Limb (tissue), 2 donors: ENCODE data around the gene CHST10.
"Not testable (repeated sequence)": the region's sequence is repeated elsewhere in the genome, so short reads cannot be mapped to it uniquely, and the experiment has no call there.

Experiments
- DNase-seq, 2 donors: peaks; one replicate each; pipeline ENCODE4 v3.0.0-alpha.2; 2016; ENCODE audit errors: extremely low spot score in 2 of 2

CHST10 gene

DNA sequence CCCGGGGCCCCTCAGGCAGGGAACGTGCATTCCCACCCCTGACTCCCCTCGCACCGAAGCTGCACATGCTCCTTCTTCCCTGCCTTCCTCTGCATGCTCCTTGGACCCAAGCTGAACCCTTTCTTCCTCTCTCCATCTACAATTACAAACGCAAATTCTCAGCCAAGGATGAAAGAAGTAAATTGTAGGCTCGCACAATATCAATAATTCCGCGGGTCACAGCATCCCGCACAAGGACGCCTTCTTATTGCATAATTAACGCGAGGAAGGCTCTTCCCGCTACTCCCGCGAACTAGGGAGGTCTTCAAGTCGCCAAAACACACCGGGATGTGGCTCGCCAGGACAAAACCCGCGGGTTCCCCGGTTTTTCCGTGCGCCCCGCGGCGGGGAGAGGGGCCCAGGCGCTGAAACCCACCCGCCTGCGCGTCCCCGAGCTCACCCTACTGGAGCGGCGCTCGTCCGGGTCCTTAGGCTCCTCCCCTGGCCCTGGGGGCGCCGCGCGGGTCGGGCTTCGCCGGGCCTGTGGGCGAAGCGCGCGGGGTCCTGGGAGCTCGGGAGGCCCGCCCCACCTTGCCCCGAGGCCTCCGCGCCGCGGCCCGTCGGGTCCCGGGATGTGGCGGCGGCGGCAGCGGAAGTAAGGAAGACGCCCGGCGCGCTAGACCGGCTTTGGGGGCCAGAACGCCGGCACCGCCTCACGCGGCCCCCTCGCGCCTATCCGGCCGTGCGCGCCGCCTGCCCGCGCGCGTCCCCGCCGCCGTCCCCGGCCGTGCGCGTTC lies at the start of gene CHST10:
Gene CHST10 (minus strand): TSS at position 734 of the 776 bp plus-strand sequence. CDS start 10,993 bp downstream, outside the sequence.
- DNase-seq, result peak; percentile 66 to 88

DNA sequence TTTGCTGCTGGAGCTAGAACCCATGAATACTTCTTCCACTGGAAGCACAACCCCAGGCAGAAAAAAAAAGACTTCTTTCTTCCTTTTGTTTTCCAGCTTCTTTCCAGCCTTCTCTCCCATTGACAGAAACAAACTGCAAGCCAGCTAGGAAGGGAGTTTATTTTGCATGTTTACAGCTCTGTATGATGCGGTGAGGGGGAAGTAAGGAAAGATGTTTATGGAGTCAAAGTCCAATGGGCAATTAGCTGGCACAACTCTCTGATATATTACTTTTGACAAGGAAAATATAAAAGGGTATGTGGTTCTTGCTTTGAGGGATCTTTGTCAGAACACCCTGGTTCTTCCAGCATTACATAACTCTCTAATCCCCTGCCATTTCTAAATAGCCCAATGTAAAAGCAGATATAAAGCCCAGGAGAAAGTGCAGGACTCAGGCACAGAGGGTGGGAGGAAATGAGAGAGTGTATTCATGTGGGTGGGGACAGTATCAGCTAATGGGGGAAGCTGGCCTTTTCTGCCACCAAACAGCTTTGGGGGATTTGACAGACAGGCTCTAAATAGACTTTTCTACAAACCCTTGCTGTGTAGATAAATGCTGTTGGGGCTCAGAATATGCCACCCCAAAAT lies 43.5 kb upstream of the CHST10 start:
- no peak for DNase-seq

DNA sequence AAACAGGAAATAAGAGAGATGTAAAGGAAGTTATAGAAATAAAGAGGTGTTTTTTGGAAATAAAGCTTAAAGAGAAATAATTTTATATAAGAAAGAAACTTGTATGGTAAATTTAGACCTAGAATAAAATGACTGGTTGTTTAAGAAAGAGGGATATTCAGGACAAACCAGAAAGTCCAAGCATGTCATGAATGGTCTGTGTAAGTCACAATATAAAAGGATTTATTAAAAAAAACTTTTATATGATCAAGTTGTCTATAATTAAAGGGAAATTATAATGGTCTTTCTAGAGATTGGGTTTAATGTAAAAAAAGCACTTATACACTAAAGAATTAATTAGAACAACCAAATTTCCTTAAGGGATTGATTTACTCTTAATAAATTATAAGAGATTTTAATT lies 38.9 kb upstream of the CHST10 start:
- DNase-seq, result not testable (repeated sequence)

- DNase-seq, result no peak
These were observed 36.4 kb upstream of the CHST10 start for GRCh38 chr2:100453853-100454252.

- DNase-seq, result no peak
These were observed 34.3 kb upstream of the CHST10 start for GRCh38 chr2:100451734-100452133.

DNA sequence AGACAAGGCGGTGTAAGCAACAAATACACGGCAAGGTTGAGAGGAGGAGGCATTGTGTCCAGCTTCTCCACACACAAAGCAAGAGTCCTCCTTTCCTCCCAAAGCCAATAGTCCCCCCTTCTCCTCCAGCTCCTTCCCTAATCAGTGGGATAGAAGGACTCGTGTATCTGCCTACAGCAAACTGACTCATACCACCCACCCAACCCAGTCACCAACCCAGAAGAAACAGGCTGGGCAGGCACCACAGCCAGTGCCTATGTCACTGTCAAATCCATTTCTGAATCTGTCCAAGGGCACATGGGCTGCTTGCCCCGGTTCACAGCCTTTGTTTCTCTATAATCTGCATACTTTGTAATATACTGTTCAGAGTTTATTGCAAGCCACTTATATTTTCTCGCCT lies 33.6 kb upstream of the CHST10 start:
- no peak for DNase-seq

- DNase-seq, result no peak
These were observed 29.2 kb upstream of the CHST10 start for GRCh38 chr2:100446696-100447095.

- no peak for DNase-seq
These were observed 20.3 kb upstream of the CHST10 start for GRCh38 chr2:100437751-100438150.

- DNase-seq, result no peak
These were observed 12.3 kb upstream of the CHST10 start for GRCh38 chr2:100429726-100430125.

- peak in 1 of 2 donors; percentile 63 for DNase-seq
These were observed 10.3 kb upstream of the CHST10 start for GRCh38 chr2:100427627-100428258.

- DNase-seq, result no peak
These were observed 9.6 kb upstream of the CHST10 start for GRCh38 chr2:100427111-100427510.

GRCh38 chr2:100426384-100426720 lies 8.9 kb upstream of the CHST10 start:
- DNase-seq, result no peak

GRCh38 chr2:100425573-100426383 lies 8.3 kb upstream of the CHST10 start:
- DNase-seq, result no peak

DNA sequence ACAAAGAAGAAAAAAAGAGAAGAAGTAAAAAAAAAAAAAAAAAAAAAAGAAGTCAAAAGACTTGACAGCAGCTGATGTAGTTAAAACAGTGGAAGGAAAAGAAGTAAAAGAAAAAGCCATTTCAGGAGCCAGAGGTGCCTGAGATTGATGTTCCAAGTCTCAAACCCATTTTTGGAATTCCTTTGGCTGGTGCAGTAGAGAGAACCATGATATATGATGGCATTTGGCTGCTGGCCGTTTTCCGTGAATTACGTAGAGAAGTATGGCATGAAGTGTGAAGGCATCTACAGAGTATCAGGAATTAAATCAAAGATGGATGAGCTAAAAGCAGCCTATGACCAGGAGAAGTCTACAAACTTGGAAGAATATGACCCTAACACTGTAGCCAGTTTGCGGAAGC lies 7.6 kb upstream of the CHST10 start:
- no peak for DNase-seq

GRCh38 chr2:100424277-100424875 lies 6.9 kb upstream of the CHST10 start:
- no peak for DNase-seq

DNA sequence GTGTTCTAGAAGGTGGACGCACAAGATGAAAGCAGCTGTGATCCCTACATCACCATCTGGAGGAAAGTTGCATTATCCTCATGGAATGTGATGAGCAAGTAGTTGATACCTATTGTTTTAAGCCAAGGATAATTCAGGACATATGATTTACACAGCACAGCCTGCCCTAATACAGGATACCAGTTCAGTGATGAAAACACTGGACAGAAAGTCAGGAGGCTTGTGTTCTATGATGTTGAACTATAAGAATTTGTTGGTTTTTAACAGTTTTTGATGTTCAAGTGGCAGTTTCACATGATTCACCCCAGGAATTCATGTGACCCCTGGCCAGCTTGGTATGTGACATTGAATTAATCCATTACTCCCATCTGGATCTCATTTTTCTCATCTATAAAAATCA lies 6.2 kb upstream of the CHST10 start:
- DNase-seq, result no peak

DNA sequence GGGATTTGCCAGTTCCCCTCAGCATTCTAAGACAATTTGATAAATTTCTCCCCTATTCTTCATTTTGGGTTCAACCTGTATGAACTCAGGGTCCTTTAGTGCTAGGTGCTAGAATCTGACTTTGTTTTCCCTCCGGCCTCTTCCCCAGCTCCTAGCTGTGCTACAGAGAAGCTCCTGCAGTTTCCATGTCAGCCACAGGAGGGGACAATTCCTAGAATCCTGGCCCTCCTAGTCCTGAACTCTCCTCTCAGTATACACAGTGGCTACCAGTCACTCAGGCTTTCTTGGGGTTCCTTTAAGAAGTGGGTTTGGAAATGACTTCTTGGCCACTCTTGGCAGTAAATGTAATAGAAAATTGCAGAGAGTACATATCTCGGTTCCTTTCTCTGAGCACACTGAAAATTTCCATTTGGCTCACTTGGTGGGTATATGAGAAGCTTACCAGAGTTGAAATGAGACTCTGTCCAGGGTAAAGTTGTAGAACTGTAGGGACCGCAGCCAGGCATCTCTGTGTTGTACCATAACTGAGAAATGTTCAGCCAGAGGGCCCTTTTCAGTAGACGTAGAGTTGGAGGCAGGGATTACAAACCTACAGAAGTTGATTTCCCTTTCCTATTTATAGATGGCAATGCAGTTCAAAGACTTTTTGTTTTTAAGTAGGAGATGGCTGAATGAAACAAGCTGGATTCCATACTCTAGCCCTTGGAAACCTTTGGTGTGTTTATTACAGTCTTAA lies 5.0 kb upstream of the CHST10 start:
- DNase-seq, result peak in 1 of 2 donors; percentile 6

GRCh38 chr2:100419915-100420314 lies 2.4 kb upstream of the CHST10 start:
- DNase-seq, result no peak

GRCh38 chr2:100418406-100418962 lies 1.0 kb upstream of the CHST10 start:
- no peak for DNase-seq

DNA sequence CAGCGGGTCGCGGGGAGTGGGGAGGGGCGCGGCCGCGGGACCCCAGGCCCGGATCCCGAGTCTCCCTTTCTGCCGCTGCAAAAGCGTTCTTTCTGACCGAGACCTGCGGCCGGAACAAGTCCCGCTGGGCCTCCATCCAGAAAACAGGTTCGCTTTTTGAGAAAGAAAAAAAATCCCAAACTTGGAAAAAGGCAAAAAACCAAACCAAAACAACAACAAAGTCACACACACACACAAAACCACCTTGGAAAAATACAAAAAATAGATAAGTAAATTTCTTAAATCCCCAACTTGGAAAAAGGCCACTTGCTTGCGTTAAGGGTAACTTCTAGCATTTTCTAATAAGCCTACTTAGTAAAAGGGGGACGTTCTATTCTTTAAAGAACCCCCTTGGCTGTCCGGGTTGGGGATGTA lies 250 bp upstream of the CHST10 start:
- no peak for DNase-seq
